ENCODE data around the gene MLYCD. TPM values are rescaled to one million over a fixed set of nuclear protein-coding genes. Genes with fewer than 3 reads are reported as not detected.

MLYCD gene
- total and polyA plus RNA-seq, 2 donors (not counting 1 experiment from before 2014, with no cell fraction given): 2.3 to 17.1 TPM

DNA sequence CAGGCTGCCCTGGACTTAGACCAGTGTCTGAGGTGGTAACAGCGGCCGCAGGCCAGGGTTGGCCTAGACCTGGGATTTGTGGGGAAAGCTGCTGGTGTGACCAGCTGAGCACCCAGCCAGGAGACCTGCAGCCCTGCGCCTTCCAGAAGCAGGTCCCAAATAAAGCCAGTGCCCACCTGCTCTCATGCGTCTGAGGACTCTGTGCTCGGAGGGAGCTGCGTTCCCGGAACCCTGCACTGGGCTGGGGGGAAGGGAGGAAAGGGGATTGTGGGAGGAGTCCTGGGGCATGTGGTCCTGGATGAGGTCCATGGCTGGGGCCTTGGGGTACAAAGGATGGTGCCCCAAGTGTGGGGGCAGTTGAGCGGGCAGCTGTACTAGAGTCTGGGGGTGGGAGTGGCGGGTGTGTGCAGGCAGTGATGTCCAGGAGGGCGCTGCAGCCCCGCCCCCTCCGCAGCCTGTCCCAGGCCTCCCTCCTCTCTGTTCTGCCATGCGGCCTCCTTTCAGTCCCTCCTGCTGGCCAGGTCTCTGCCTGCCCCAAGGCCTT lies 67.3 kb downstream of the MLYCD start:
- Histone ChIP-seq H2AFZ (ENCODE audit: insufficient read depth, low read depth, low read length, poor library complexity, severe bottlenecking) (no peak overlapping the region), H3K4me2 (replicated peaks; ENCODE audit: low read depth, low read length, poor library complexity, severe bottlenecking) (no peak overlapping the region), H4K20me1 (ENCODE audit: control insufficient read depth, insufficient read depth, low read length, poor library complexity, severe bottlenecking) (no peaks in the 10 kb centered on the region), H3K27me3 (replicated peaks in 1 of 4; ENCODE audit: control extremely low read depth in 1 of 4, control insufficient read depth in 3 of 4, insufficient read depth in 4 of 4, low read length in 3 of 4) (peaks cover 0 to 15% (median 5%) of the 10 kb centered on the region in 4 experiments), H3K9ac (ENCODE audit: low read length) (no peak overlapping the region), H3K4me1 (ENCODE audit: control insufficient read depth in 2 of 2, insufficient read depth in 2 of 2, low read length in 2 of 2) (peaks cover 0 to 4% of the 10 kb centered on the region in 2 donors), H3K9me3 (ENCODE audit: control extremely low read depth in 1 of 3, control insufficient read depth in 2 of 3, insufficient read depth in 1 of 3, low read length in 2 of 3) (no peaks in the 10 kb centered on the region), H3K79me2 (ENCODE audit: control insufficient read depth, insufficient read depth, low read length) (no peaks in the 10 kb centered on the region), H3K27ac (ENCODE audit: low read length in 2 of 2) (no peak overlapping the region), H3K36me3 (replicated peaks in 1 of 2; ENCODE audit: control extremely low read depth in 1 of 2, control insufficient read depth in 1 of 2, extremely low read depth in 1 of 2, insufficient read depth in 2 of 2, low read length in 1 of 2) (no peaks in the 10 kb centered on the region), H3K4me3 (ENCODE audit: control extremely low read depth in 1 of 5, extremely low read depth in 1 of 5, insufficient read depth in 1 of 5, low read depth in 2 of 5, low read length in 4 of 5) (no peak overlapping the region)
- ChIA-PET POLR2A (no interaction called here), CTCF (no interaction called here)
- 98% methylated on average over 11 of the region's 13 CpGs for WGBS (ENCODE audit: insufficient coverage)
- Mint-ChIP-seq H3K27me3 (peaks cover 10% of the 10 kb centered on the region), H3K4me1 (peaks cover 6% of the 10 kb centered on the region), H3K9me3 (ENCODE audit: insufficient read depth) (no peaks in the 10 kb centered on the region), H3K4me3 (no peak overlapping the region), H3K27ac (no peak overlapping the region)
- intact Hi-C loops (cut with micrococcal nuclease): no loop called here
- no peak for TF ChIP-seq EZH2 (IDR thresholded peaks at IDR 0.05; ENCODE audit: borderline replicate concordance, insufficient read depth, low read depth, low read length, poor library complexity, severe bottlenecking)
- TF ChIP-seq, protein P1, sequence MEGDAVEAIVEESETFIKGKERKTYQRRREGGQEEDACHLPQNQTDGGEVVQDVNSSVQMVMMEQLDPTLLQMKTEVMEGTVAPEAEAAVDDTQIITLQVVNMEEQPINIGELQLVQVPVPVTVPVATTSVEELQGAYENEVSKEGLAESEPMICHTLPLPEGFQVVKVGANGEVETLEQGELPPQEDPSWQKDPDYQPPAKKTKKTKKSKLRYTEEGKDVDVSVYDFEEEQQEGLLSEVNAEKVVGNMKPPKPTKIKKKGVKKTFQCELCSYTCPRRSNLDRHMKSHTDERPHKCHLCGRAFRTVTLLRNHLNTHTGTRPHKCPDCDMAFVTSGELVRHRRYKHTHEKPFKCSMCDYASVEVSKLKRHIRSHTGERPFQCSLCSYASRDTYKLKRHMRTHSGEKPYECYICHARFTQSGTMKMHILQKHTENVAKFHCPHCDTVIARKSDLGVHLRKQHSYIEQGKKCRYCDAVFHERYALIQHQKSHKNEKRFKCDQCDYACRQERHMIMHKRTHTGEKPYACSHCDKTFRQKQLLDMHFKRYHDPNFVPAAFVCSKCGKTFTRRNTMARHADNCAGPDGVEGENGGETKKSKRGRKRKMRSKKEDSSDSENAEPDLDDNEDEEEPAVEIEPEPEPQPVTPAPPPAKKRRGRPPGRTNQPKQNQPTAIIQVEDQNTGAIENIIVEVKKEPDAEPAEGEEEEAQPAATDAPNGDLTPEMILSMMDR (IDR thresholded peaks at IDR 0.05): no peak
- DNase-seq: no peak
- ATAC-seq (ENCODE audit: low read depth): no peak

DNA sequence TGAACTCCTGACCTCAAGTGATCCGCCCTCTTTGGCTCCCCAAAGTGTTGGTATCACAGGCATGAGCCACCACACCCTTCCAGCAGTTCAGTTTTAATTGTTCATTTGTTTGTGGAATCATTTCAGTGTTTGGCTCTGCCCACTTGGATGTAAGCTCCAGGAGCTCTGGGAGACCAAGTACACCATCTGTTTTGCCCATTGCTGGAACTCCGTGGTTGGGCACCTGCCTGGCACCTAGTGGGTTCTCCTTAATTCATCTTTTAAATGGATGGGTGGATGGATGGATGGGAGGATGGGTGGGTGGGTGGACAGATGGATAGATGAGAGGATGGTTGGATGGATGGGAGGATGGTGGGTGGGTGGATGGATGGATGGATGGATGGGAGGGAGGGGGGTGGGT lies 68.2 kb downstream of the MLYCD start:
- peaks cover 10% of the 10 kb centered on the region for H3K27me3 Mint-ChIP-seq
- Histone ChIP-seq H3K4me3 (ENCODE audit: control extremely low read depth in 1 of 5, extremely low read depth in 1 of 5, insufficient read depth in 1 of 5, low read depth in 2 of 5, low read length in 4 of 5) (no peak overlapping the region), H3K9ac (ENCODE audit: low read length) (no peak overlapping the region), H3K9me3 (ENCODE audit: control extremely low read depth in 1 of 3, control insufficient read depth in 2 of 3, insufficient read depth in 1 of 3, low read length in 2 of 3) (no peaks in the 10 kb centered on the region), H3K79me2 (ENCODE audit: control insufficient read depth, insufficient read depth, low read length) (no peaks in the 10 kb centered on the region), H3K4me1 (ENCODE audit: control insufficient read depth in 2 of 2, insufficient read depth in 2 of 2, low read length in 2 of 2) (peaks cover 0 to 4% of the 10 kb centered on the region in 2 donors), H3K36me3 (replicated peaks in 1 of 2; ENCODE audit: control extremely low read depth in 1 of 2, control insufficient read depth in 1 of 2, extremely low read depth in 1 of 2, insufficient read depth in 2 of 2, low read length in 1 of 2) (no peaks in the 10 kb centered on the region), H3K4me2 (replicated peaks; ENCODE audit: low read depth, low read length, poor library complexity, severe bottlenecking) (no peak overlapping the region), H2AFZ (ENCODE audit: insufficient read depth, low read depth, low read length, poor library complexity, severe bottlenecking) (no peak overlapping the region), H3K27me3 (replicated peaks in 1 of 4; ENCODE audit: control extremely low read depth in 1 of 4, control insufficient read depth in 3 of 4, insufficient read depth in 4 of 4, low read length in 3 of 4) (peaks cover 0 to 17% (median 5%) of the 10 kb centered on the region in 4 experiments), H3K27ac (ENCODE audit: low read length in 2 of 2) (no peak overlapping the region), H4K20me1 (ENCODE audit: control insufficient read depth, insufficient read depth, low read length, poor library complexity, severe bottlenecking) (no peaks in the 10 kb centered on the region)
- ChIA-PET POLR2A (no interaction called here), CTCF (no interaction called here)
- H3K4me3 Mint-ChIP-seq: no peak overlapping the region
- no peak for DNase-seq
- ATAC-seq (ENCODE audit: low read depth): no peak
- intact Hi-C loops (cut with micrococcal nuclease): no loop called here
- WGBS (ENCODE audit: insufficient coverage): 67% methylated on average over 1 of the region's 2 CpGs
- H3K27ac Mint-ChIP-seq: no peak overlapping the region
- peaks cover 6% of the 10 kb centered on the region for H3K4me1 Mint-ChIP-seq
- H3K9me3 Mint-ChIP-seq (ENCODE audit: insufficient read depth): no peaks in the 10 kb centered on the region
- TF ChIP-seq, protein P1 (IDR thresholded peaks at IDR 0.05): no peak
- no peak for TF ChIP-seq EZH2 (IDR thresholded peaks at IDR 0.05; ENCODE audit: borderline replicate concordance, insufficient read depth, low read depth, low read length, poor library complexity, severe bottlenecking)

All from B cell (primary cell).